HUES48 (cell line): ENCODE data around the gene OR11A1.

Experiments used
- H3K27ac ChIP-seq: one replicate; pipeline ENCODE4 v1.7.0; 2013; ENCODE audit warnings: low read depth, low read length, inconsistent platforms
- H3K27me3 ChIP-seq: 2 replicates; pipeline ENCODE4 v1.6.1; 2013; ENCODE audit warnings: mild to moderate bottlenecking, low read length; ENCODE audit not compliant: control insufficient read depth, insufficient read depth
- H3K36me3 ChIP-seq: 2 replicates; pipeline ENCODE4 v1.6.1; 2013; ENCODE audit warnings: low read length; ENCODE audit not compliant: control insufficient read depth, insufficient read depth
- H3K4me1 ChIP-seq: 2 replicates; pipeline ENCODE4 v1.6.1; 2013; ENCODE audit warnings: mild to moderate bottlenecking, low read length; ENCODE audit not compliant: control insufficient read depth, insufficient read depth
- H3K4me3 ChIP-seq: 2 replicates; pipeline ENCODE4 v1.5.1; 2013; ENCODE audit warnings: mild to moderate bottlenecking, low read depth, low read length
- H3K9ac ChIP-seq: 2 replicates; pipeline ENCODE4 v1.6.1; 2013; ENCODE audit warnings: mild to moderate bottlenecking, low read depth, low read length, moderate library complexity
- H3K9me3 ChIP-seq: 2 replicates; pipeline ENCODE4 v1.6.1; 2013; ENCODE audit warnings: low read length; ENCODE audit not compliant: control insufficient read depth, insufficient read depth

The OR11A1 gene

GRCh38 chr6:29399525-29399924, 57.3 kb downstream of the OR11A1 start:
- H3K9ac ChIP-seq, result no peak overlapping the region
- no peaks in the 10 kb centered on the region for H3K36me3 ChIP-seq
- H3K27me3 ChIP-seq, result no peaks in the 10 kb centered on the region
- H3K4me1 ChIP-seq, result peaks cover 4% of the 10 kb centered on the region; the same call in 1 of the 2 replicates
- no peaks in the 10 kb centered on the region for H3K9me3 ChIP-seq
- H3K4me3 ChIP-seq, result no peak overlapping the region
- no peak overlapping the region for H3K27ac ChIP-seq

GRCh38 chr6:29395331-29395730, 61.5 kb downstream of the OR11A1 start, which contains the start of gene OR12D2:
OR12D2 (plus strand) TSS chr6:29395631; CDS start chr6:29396700, 1,069 bp downstream.
- Histone ChIP-seq H3K9me3 (no peaks in the 10 kb centered on the region), H3K27ac (no peak within 1 kb of the TSS), H3K4me3 (no peak within 1 kb of the TSS), H3K27me3 (no peaks in the 10 kb centered on the region), H3K9ac (no peak within 1 kb of the TSS), H3K4me1 (peaks cover 9% of the 10 kb centered on the region; the same call in 1 of the 2 replicates), H3K36me3 (no peaks in the 10 kb centered on the region)

GRCh38 chr6:29388533-29388932, 68.3 kb downstream of the OR11A1 start:
- H3K4me1 ChIP-seq, result no peaks in the 10 kb centered on the region
- no peak overlapping the region for H3K27ac ChIP-seq
- no peak overlapping the region for H3K4me3 ChIP-seq
- H3K36me3 ChIP-seq, result no peaks in the 10 kb centered on the region
- no peak overlapping the region for H3K9ac ChIP-seq
- H3K27me3 ChIP-seq, result no peaks in the 10 kb centered on the region
- no peaks in the 10 kb centered on the region for H3K9me3 ChIP-seq

- no peak overlapping the region for H3K9ac ChIP-seq
- no peak overlapping the region for H3K27ac ChIP-seq
- H3K9me3 ChIP-seq, result no peaks in the 10 kb centered on the region
- no peaks in the 10 kb centered on the region for H3K27me3 ChIP-seq
- no peaks in the 10 kb centered on the region for H3K4me1 ChIP-seq
- no peak overlapping the region for H3K4me3 ChIP-seq
- no peaks in the 10 kb centered on the region for H3K36me3 ChIP-seq
Measured at GRCh38 chr6:29376003-29376402, 80.9 kb downstream of the OR11A1 start.
